Sigmoid colon (tissue), 7 donors: ENCODE results near the gene TNRC18. TPM values are rescaled to one million over a fixed set of nuclear protein-coding genes. Genes with fewer than 3 reads are reported as not detected.

Experiments used
- DNase-seq: peaks from one replicate; pipeline ENCODE4 v3.0.0-alpha.2; 2019
- H3K27ac ChIP-seq, 4 donors: fragments of 200-600 bp; sonication (generic); one replicate each; pipeline ENCODE4 v1.5.1; 2016 to 2019; ENCODE audit warnings: mild to moderate bottlenecking in 1 of 4
- H3K27me3 ChIP-seq, 3 donors: fragments of 200-600 bp; sonication (generic); one replicate each; pipeline ENCODE4 v1.5.1; 2019; ENCODE audit warnings: mild to moderate bottlenecking in 1 of 3
- H3K36me3 ChIP-seq, 4 donors: fragments of 200-600 bp; sonication (generic); one replicate each; pipeline ENCODE4 v1.5.1; 2016 to 2019
- H3K4me1 ChIP-seq, 4 donors: fragments of 200-600 bp; sonication (generic); one replicate each; pipeline ENCODE4 v1.5.1; 2017 to 2019
- H3K4me3 ChIP-seq, 4 donors: fragments of 200-600 bp; sonication (generic); one replicate each; pipeline ENCODE4 v1.5.1; 2017 to 2019; ENCODE audit warnings: mild to moderate bottlenecking in 2 of 4, moderate library complexity in 1 of 4
- H3K9me3 ChIP-seq, 4 donors: fragments of 200-600 bp in 3 of 4; sonication (generic) in 3 of 4; one replicate each; pipeline versions ENCODE4 v1.5.1 to v1.6.1; 2013 to 2019
- CTCF ChIP-seq, 4 experiments: fragments of 450-650 bp in 3 of 4; fragments of 200-600 bp in 1 of 4; IDR thresholded peaks; one replicate each; pipeline ENCODE4 v1.5.1; 2016 to 2019; ENCODE audit warnings: antibody characterized with exemption in 4 of 4, mild to moderate bottlenecking in 3 of 4, moderate library complexity in 2 of 4
- EP300 ChIP-seq, 4 donors: sonication (generic); formaldehyde crosslinking; IDR thresholded peaks; one replicate each; pipeline ENCODE4 v1.6.1; 2017; ENCODE audit warnings: antibody characterized with exemption in 4 of 4
- POLR2A ChIP-seq, 2 donors: fragments of 450-650 bp; IDR thresholded peaks; one replicate each; pipeline ENCODE4 v1.6.1; 2016; ENCODE audit warnings: antibody characterized with exemption in 2 of 2, mild to moderate bottlenecking in 2 of 2, moderate library complexity in 2 of 2
- POLR2AphosphoS5 ChIP-seq, 4 donors: sonication (generic); formaldehyde crosslinking; IDR thresholded peaks; one replicate each; pipeline ENCODE4 v1.6.1; 2017; ENCODE audit warnings: antibody characterized with exemption in 4 of 4
- WGBS, 2 donors: extraction: QIAGEN DNeasy Blood & Tissue Kit; methylation state at CpG; one replicate each; pipeline ENCODE4 v1.1.7; 2013; 5-methylcytosine and 5-hydroxymethylcytosine counted together
- intact Hi-C: fragments of 100-400 bp; cut with DNase I; formaldehyde crosslinking; loops from one replicate; pipeline ENCODE4 v1.15.1; 2023
- polyA plus RNA-seq, 3 donors: library from polyadenylated mRNA; stranded (reverse); fragments of 200-250 nt; gene quantifications; one replicate each; pipeline ENCODE4 v1.2.3, GENCODE V29; 2013
- total RNA-seq, 4 donors: library from RNA; depleted of rRNA; stranded (reverse); fragments of >200 nt; gene quantifications; one replicate each; pipeline ENCODE4 v1.1.0, GENCODE V29; 2016
- donor health status: healthy with polysubstance abuse.
- donor health status: Bipolar disorder and iron deficiency.
- donor health status: healthy.

The TNRC18 gene
- total and polyA plus RNA-seq, 7 donors, result 12.6 to 187 (median 44.9) TPM

DNA sequence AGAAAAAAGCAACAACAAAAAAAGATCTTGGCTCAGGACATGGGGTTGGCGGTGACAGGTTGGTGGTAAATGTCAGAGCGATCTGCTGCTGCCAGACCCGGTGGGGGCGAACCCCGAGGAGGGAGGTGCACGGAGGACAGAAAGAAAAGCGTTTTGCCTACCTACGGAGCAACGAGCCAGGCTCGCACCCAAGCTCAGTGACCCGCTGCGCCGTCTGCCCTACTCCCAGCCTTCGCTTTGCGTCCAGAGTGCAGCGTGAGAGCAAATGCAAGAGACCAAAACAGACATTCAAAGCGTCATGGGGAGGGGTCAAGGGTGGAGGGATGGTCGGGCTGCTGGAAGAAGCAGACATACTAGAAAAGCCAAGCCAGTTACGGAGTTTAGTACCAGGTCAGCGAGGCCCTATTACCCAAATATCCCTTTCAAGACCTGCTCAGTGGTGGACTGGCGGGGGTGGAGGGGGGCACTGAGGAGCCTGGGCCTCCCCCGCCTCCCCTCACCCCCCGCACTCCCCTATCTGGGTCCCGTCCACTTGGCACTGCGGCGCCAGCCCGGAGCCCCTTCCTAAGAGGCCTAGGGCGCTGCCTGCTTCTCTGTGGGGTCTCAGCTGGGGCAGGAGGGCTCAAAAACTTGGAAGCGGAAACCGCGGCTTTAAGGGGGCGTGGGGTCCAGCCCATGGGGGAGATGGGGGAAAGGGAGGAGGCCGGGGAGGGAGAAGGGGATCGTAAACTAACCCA is 74.0 kb downstream of the TNRC18 start:
- intact Hi-C loops, result loop anchor here (10.0 kb wide), 1 partner anchor 345 kb away; no protein-coding TSS in a partner anchor
- Histone ChIP-seq H3K27me3 (no peaks in the 10 kb centered on the region), H3K4me3 (no peak overlapping the region), H3K27ac (peak overlapping the region; percentile 49 to 85 (median 78)), H3K36me3 (peaks cover 14 to 51% (median 36%) of the 10 kb centered on the region in 4 donors), H3K9me3 (peaks cover 0 to under 1% (median 0%) of the 10 kb centered on the region in 4 donors), H3K4me1 (peaks cover 0 to 67% (median 66%) of the 10 kb centered on the region in 4 donors)
- 84 to 88% methylated on average over 34 of the region's 34 CpGs for WGBS, 2 donors
- TF ChIP-seq EP300 (IDR thresholded peaks at IDR 0.05) (no peak), POLR2AphosphoS5 (IDR thresholded peaks at IDR 0.05) (peak in 1 of 4 donors; percentile 25)
- no peak for DNase-seq

DNA sequence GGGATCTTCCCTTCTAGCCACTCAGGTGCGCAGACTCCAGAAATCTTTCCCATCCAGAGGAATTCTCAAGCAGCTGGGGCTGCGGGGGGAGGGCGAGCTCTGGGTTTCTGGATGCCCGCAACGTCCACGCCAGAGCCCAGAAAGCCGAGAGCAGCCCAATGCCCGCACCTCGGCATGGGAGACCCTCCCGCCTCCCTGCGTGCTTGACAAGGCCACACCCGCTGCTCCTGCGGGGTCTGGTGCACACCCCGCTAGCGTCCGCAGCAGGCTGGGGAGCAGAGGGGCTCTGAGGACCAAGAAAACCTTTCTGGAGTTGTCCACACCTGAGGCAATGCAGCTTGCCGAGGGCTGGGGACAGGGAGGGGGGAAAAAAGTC is 74.6 kb downstream of the TNRC18 start:
- no peak overlapping the region for H3K4me3 ChIP-seq
- H3K36me3 ChIP-seq, result peaks cover 20 to 57% (median 42%) of the 10 kb centered on the region in 4 donors
- intact Hi-C loops, result no loop called here
- peaks cover 0 to 61% (median 60%) of the 10 kb centered on the region in 4 donors for H3K4me1 ChIP-seq
- no peak for TF ChIP-seq POLR2AphosphoS5 (IDR thresholded peaks at IDR 0.05)
- no peak for TF ChIP-seq CTCF (IDR thresholded peaks at IDR 0.05)
- peak overlapping the region; percentile 49 to 85 (median 78) for H3K27ac ChIP-seq
- no peaks in the 10 kb centered on the region for H3K27me3 ChIP-seq
- peaks cover 0 to 7% (median 3%) of the 10 kb centered on the region in 4 donors for H3K9me3 ChIP-seq
- no peak for DNase-seq
- 91 to 92% methylated on average over 17 of the region's 17 CpGs for WGBS, 2 donors

- Histone ChIP-seq H3K27ac (peak overlapping the region; percentile 49 to 85 (median 78)), H3K27me3 (no peaks in the 10 kb centered on the region), H3K4me1 (peaks cover 0 to 55% (median 54%) of the 10 kb centered on the region in 4 donors), H3K9me3 (peaks cover 0 to 9% (median 6%) of the 10 kb centered on the region in 4 donors), H3K4me3 (no peak overlapping the region), H3K36me3 (peaks cover 26 to 63% (median 48%) of the 10 kb centered on the region in 4 donors)
- 90 to 93% methylated on average over 21 of the region's 21 CpGs for WGBS, 2 donors
- no peak for TF ChIP-seq POLR2AphosphoS5 (IDR thresholded peaks at IDR 0.05)
- no peak for TF ChIP-seq POLR2A (IDR thresholded peaks at IDR 0.05)
- no peak for TF ChIP-seq EP300 (IDR thresholded peaks at IDR 0.05)
- TF ChIP-seq CTCF (IDR thresholded peaks at IDR 0.05), result no peak
- intact Hi-C loops, result no loop called here
- no peak for DNase-seq
Measured at GRCh38 chr7:5348134-5349004, 75.3 kb downstream of the TNRC18 start.

- DNase-seq, result no peak
- no peak for TF ChIP-seq EP300 (IDR thresholded peaks at IDR 0.05)
- TF ChIP-seq POLR2A (IDR thresholded peaks at IDR 0.05), result no peak
- TF ChIP-seq CTCF (IDR thresholded peaks at IDR 0.05), result no peak
- TF ChIP-seq POLR2AphosphoS5 (IDR thresholded peaks at IDR 0.05), result no peak
- peaks cover 0 to 28% (median 27%) of the 10 kb centered on the region in 4 donors for H3K4me1 ChIP-seq
- H3K9me3 ChIP-seq, result peaks cover 0 to 9% (median 6%) of the 10 kb centered on the region in 4 donors
- peaks cover 31 to 75% (median 59%) of the 10 kb centered on the region in 4 donors for H3K36me3 ChIP-seq
- intact Hi-C loops, result no loop called here
- no peaks in the 10 kb centered on the region for H3K27me3 ChIP-seq
- WGBS, 2 donors, result 96% methylated on average over 21 of the region's 21 CpGs
- H3K4me3 ChIP-seq, result no peak overlapping the region
- peak overlapping the region in 1 of 4 donors; percentile 2 for H3K27ac ChIP-seq
Measured at GRCh38 chr7:5345671-5346070, 78.0 kb downstream of the TNRC18 start.

GRCh38 chr7:5345171-5345570 is 78.5 kb downstream of the TNRC18 start:
- Histone ChIP-seq H3K27me3 (no peaks in the 10 kb centered on the region), H3K36me3 (peaks cover 32 to 78% (median 61%) of the 10 kb centered on the region in 4 donors), H3K4me3 (no peak overlapping the region), H3K27ac (no peak overlapping the region), H3K4me1 (peaks cover 0 to 23% (median 22%) of the 10 kb centered on the region in 4 donors), H3K9me3 (peaks cover 0 to 9% (median 6%) of the 10 kb centered on the region in 4 donors)
- intact Hi-C loops, result no loop called here
- no peak for TF ChIP-seq POLR2A (IDR thresholded peaks at IDR 0.05)
- TF ChIP-seq POLR2AphosphoS5 (IDR thresholded peaks at IDR 0.05), result no peak
- no peak for TF ChIP-seq EP300 (IDR thresholded peaks at IDR 0.05)
- no peak for TF ChIP-seq CTCF (IDR thresholded peaks at IDR 0.05)
- WGBS, 2 donors, result 96% methylated on average over 13 of the region's 13 CpGs
- no peak for DNase-seq
